ENCODE results near the gene NTHL1.
A peak's percentile ranks its signal among the peaks of the same experiment; 100 is the strongest.

NTHL1 gene

DNA sequence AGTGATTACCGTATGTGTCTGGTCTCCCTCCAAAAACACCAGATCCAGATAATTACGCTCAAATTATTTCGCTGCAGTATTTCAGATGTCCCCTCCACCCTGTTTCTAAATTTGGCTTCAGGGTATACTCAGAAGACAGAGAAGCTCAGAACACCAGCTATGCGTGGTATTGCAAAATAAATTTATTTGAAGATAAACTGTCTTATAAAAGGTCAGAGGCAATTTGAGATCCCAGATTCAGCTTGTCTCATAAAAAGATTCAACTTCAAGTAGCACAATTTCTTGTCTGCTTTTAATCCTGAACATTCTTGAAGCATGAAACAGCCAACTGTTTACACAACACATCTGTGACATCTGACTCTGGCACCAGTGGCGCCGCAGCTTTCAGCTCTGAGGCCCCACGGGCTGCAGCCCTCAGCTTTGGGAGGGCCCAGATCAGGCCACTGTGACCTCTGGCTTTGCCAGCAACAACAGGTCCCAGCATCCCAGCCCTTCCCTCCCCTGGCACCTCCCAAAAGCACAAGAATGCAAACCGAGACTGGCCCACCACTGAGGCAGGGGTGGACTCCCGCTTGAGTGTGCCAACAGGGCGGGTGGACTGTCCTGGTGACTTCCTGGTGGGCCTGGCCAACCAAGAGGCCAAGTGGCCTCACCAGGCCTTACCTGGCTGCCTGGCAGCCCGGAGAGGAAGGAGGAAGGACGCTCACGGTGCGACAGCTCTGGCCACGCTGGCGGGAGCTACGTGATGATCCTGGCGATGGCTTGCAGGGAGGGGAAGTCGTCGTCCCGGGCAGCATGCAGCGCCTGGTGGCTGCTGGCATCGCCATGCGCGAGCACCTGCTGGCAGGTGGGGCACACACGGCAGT is 49.9 kb downstream of the NTHL1 start:
- DNase-seq (ENCODE audit: low read depth): no peak
- TF ChIP-seq, protein P1, sequence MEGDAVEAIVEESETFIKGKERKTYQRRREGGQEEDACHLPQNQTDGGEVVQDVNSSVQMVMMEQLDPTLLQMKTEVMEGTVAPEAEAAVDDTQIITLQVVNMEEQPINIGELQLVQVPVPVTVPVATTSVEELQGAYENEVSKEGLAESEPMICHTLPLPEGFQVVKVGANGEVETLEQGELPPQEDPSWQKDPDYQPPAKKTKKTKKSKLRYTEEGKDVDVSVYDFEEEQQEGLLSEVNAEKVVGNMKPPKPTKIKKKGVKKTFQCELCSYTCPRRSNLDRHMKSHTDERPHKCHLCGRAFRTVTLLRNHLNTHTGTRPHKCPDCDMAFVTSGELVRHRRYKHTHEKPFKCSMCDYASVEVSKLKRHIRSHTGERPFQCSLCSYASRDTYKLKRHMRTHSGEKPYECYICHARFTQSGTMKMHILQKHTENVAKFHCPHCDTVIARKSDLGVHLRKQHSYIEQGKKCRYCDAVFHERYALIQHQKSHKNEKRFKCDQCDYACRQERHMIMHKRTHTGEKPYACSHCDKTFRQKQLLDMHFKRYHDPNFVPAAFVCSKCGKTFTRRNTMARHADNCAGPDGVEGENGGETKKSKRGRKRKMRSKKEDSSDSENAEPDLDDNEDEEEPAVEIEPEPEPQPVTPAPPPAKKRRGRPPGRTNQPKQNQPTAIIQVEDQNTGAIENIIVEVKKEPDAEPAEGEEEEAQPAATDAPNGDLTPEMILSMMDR (IDR thresholded peaks at IDR 0.05; ENCODE audit: low read depth, low read length, missing control alignments): no peak
- no peak overlapping the region for H3K4me3 ChIP-seq (ENCODE audit: low read depth, low read length)

DNA sequence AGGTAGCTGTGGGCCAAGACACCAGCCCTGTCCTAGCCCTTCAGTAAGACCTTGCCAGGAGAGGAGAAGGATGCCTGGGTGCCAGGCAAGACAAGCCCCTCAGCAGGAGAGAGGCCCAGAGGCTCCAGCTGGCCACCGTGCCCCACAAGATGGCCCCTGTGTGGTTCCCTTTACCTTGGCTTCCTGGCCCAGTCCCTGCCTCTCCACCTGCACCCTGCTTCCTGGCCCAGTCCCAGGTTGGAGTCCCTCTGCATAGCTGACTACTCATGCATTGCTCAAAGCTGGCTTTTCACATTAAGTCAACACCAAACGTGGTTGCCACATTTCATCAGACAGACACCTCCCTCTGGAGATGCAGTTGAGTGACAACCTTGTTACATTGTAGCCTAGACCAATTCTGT is 53.9 kb downstream of the NTHL1 start:
- no peak overlapping the region for H3K4me3 ChIP-seq (ENCODE audit: low read depth, low read length)

DNA sequence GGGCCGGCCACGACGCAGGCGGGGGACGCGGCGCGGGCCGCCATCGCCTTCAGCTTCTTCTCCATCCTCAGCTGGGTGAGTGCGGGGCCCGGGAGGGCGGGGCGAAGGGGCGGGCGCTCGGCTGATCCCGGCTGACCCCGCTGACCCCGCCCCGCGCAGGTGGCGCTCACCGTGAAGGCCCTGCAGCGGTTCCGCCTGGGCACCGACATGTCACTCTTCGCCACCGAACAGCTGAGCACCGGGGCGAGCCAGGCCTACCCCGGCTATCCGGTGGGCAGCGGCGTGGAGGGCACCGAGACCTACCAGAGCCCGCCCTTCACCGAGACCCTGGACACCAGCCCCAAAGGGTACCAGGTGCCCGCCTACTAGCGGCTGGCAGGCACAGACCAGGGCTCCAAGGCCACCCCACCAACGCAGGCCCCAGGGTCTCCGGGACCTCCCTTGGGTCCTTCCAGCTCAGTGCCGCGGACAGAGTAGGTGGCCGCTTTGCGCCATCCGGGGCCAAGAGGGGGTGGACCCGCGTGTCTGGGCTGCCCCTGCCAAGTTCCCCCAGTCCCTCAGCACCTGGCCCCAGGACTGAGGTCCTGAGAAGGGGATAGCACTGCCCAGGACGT is 54.8 kb downstream of the NTHL1 start:
- TF ChIP-seq, protein P1 (IDR thresholded peaks at IDR 0.05; ENCODE audit: low read depth, low read length, missing control alignments): no peak
- DNase-seq (ENCODE audit: low read depth): no peak
- H3K4me3 ChIP-seq (ENCODE audit: low read depth, low read length): no peak overlapping the region

More for the DNA sequence above, 53.9 kb downstream of the NTHL1 start:
- TF ChIP-seq, protein P1 (IDR thresholded peaks at IDR 0.05; ENCODE audit: low read depth, low read length, missing control alignments): no peak
- no peak for DNase-seq (ENCODE audit: low read depth)

DNA sequence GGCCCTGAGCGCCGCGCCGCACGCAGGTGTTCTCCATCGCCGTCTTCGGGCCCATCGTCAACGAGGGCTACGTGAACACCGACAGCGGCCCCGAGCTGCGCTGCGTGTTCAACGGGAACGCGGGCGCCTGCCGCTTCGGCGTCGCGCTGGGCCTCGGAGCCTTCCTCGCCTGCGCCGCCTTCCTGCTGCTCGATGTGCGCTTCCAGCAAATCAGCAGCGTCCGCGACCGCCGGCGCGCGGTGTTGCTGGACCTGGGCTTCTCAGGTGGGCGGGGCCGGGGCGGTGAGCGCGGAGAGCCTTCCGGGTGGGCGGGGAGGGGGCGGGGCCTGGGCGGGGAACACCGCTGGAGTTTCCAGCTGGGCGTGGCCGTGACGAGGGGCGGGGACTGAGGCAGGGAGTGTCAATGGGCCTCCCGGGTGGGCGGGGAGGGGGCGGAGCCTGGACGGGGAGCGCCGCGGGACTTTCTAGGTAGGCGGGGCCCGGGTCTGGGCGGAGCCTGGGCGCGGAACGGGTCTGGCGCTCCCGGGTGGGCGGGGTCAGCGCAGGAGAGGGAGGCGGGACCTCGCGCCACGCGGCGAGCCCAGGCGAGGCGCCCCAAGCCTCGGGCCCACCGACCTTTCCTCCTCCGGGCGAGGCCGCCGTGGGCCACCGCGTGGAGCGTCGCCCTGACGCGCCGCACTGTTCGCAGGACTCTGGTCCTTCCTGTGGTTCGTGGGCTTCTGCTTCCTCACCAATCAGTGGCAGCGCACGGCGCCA is 55.5 kb downstream of the NTHL1 start:
- TF ChIP-seq, protein P1 (IDR thresholded peaks at IDR 0.05; ENCODE audit: low read depth, low read length, missing control alignments): no peak
- peak overlapping the region; percentile 52 for H3K4me3 ChIP-seq (ENCODE audit: low read depth, low read length)
- DNase-seq (ENCODE audit: low read depth): peak; percentile 68

DNA sequence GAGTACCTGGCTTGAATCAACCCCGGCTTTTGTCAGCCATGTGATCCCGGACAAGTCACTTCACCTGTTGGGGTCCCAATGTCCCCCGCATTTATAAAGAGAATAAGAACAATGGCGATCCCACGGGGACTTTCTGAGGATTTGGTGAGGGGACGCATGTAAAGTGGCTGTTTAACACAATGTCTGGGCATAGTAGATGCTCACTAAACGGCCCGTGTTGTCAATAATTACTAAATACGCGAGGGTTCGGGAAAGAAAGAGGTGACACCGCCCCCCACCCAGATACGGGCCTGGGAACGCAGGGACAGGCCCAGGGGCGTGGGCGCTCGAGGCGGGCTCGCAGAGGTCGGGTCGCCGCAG is 56.1 kb downstream of the NTHL1 start:
- TF ChIP-seq, protein P1 (IDR thresholded peaks at IDR 0.05; ENCODE audit: low read depth, low read length, missing control alignments): no peak
- H3K4me3 ChIP-seq (ENCODE audit: low read depth, low read length): peak overlapping the region; percentile 52
- DNase-seq (ENCODE audit: low read depth): no peak

DNA sequence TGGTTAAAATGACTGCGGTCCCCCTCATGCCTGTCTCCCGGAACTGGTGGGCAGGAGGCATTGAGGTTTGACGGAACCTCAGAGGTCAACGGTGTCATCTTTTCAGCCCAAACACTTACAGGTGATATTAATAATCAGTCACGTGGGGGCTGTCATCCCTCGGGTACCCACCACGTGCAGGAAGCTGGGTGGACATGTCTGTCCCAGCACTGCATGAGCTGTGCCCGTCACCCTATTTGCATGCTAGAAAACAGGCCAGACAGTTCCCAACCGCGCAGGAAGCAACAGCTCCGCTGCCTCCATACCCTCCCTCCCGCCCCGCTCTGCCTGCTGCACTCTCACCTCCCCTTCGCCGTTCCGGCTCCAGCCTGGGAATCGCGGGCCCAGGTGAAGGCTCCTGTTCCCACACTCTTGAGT is 56.5 kb downstream of the NTHL1 start:
- peak; percentile 68 for DNase-seq (ENCODE audit: low read depth)
- H3K4me3 ChIP-seq (ENCODE audit: low read depth, low read length): peak overlapping the region; percentile 63
- TF ChIP-seq, protein P1 (IDR thresholded peaks at IDR 0.05; ENCODE audit: low read depth, low read length, missing control alignments): no peak

Measured in GM12864 (cell line).